GM12878 (cell line): ENCODE results near the gene PTPRD. TPM values are rescaled to one million over a fixed set of nuclear protein-coding genes. Genes with fewer than 3 reads are reported as not detected.

Source experiments
- ATAC-seq: fragments of 200-7000 bp; cut with Tn5 transposase; 3 replicates; pipeline ENCODE4 v1.9.1; 2020; ENCODE audit warnings: mild to moderate bottlenecking, moderate library complexity
- BruUV-seq: library from RNA; stranded (reverse); fragments of 400-500 nt; replicated peaks from 2 replicates; lab custom pipeline; 2021; lab: Mats Ljungman, UMichigan
- CTCF ChIA-PET: fragments of 300-600 bp; sonication (Branson Sonifier 250); formaldehyde crosslinking; extraction: SDS; loops from one replicate; lab custom pipeline; 2021; ENCODE audit warnings: inconsistent platforms; lab: Yijun Ruan, JAX
- POLR2A ChIA-PET: fragments of 350-600 bp; formaldehyde crosslinking; extraction: SDS; loops from one replicate; lab custom pipeline; 2021; ENCODE audit warnings: inconsistent platforms; lab: Charles Lee
- RAD21 ChIA-PET: fragments of 300-600 bp; sonication (Branson Sonifier 250); formaldehyde crosslinking; loops from one replicate; lab custom pipeline; 2023; ENCODE audit warnings: antibody characterized with exemption; ENCODE audit not compliant: unreplicated experiment; lab: Charles Lee
- SMC1A ChIA-PET: fragments of 300-600 bp; sonication (Branson Sonifier 250); formaldehyde crosslinking; loops from one replicate; lab custom pipeline; 2023; ENCODE audit not compliant: unreplicated experiment, uncharacterized antibody; lab: Charles Lee
- DNase-seq: peaks from one replicate; pipeline ENCODE4 v3.0.0-alpha.2; 2011; ENCODE audit warnings: low read depth, low spot score
- FAIRE-seq: peaks from 3 replicates; lab custom pipeline; 2011; peaks lifted over from hg19 to GRCh38; lab: Jason Lieb, UNC
- H2AFZ ChIP-seq: 2 replicates; pipeline ENCODE4 v1.6.0; 2011; ENCODE audit warnings: low read depth, low read length, control low read depth; ENCODE audit not compliant: control insufficient read depth
- H3K27ac ChIP-seq: 2 replicates; pipeline ENCODE4 v1.5.1; 2011; ENCODE audit warnings: control low read depth; ENCODE audit not compliant: control insufficient read depth, insufficient read depth
- H3K27me3 ChIP-seq, 2 experiments: replicated peaks in 1 of 2; 2 replicates each; pipeline versions ENCODE4 v1.6.0 to v1.6.1; 2011; ENCODE audit warnings: low read length in 1 of 2; ENCODE audit not compliant: control insufficient read depth in 2 of 2, insufficient read depth in 2 of 2
- H3K36me3 ChIP-seq, 2 experiments: 2 replicates each; pipeline ENCODE4 v1.5.1; 2011; ENCODE audit warnings: low read length in 1 of 2; ENCODE audit not compliant: control insufficient read depth in 2 of 2, insufficient read depth in 2 of 2
- H3K4me1 ChIP-seq: 2 replicates; pipeline ENCODE4 v1.6.1; 2011; ENCODE audit warnings: mild to moderate bottlenecking, low read length, moderate library complexity, mixed read lengths; ENCODE audit not compliant: control insufficient read depth, insufficient read depth
- H3K4me2 ChIP-seq: 2 replicates; pipeline ENCODE4 v1.6.0; 2011; ENCODE audit warnings: control low read depth; ENCODE audit not compliant: control insufficient read depth, insufficient read depth
- H3K4me3 ChIP-seq: fragments of 200-600 bp; sonication (generic); 2 replicates; pipeline ENCODE4 v1.5.1; 2016
- H3K79me2 ChIP-seq: 2 replicates; pipeline ENCODE4 v1.6.0; 2011; ENCODE audit warnings: low read length; ENCODE audit not compliant: control insufficient read depth, insufficient read depth
- H3K9ac ChIP-seq: 2 replicates; pipeline ENCODE4 v1.8.0; 2011; ENCODE audit warnings: low read length, control low read depth, mixed read lengths; ENCODE audit not compliant: control insufficient read depth, insufficient read depth
- H3K9me3 ChIP-seq: replicated peaks from 3 replicates; pipeline ENCODE4 v1.5.1; 2011; ENCODE audit warnings: mild to moderate bottlenecking, low read length; ENCODE audit not compliant: control insufficient read depth, insufficient read depth
- H4K20me1 ChIP-seq: 2 replicates; pipeline ENCODE4 v1.6.0; 2011; ENCODE audit not compliant: control insufficient read depth, insufficient read depth
- BCL11A ChIP-seq: IDR thresholded peaks from 2 replicates; pipeline ENCODE4 v1.6.1; 2011; ENCODE audit warnings: low read depth, low read length
- ESRRA ChIP-seq: IDR thresholded peaks from 2 replicates; pipeline ENCODE4 v1.6.1; 2012; ENCODE audit warnings: mild to moderate bottlenecking, low read length, improper control_type of control experiment
- FOXK2 ChIP-seq: fragments of 450-650 bp; IDR thresholded peaks from 2 replicates; pipeline ENCODE4 v1.6.1; 2017; ENCODE audit warnings: mild to moderate bottlenecking, moderate library complexity
- JUNB ChIP-seq: IDR thresholded peaks from 2 replicates; pipeline ENCODE4 v1.6.1; 2016; ENCODE audit warnings: antibody characterized with exemption, mild to moderate bottlenecking
- POLR2A ChIP-seq: IDR thresholded peaks from 2 replicates; pipeline ENCODE4 v1.6.1; 2011; ENCODE audit warnings: low read depth, mild to moderate bottlenecking, low read length
- RBBP5 ChIP-seq: fragments of 200-600 bp; sonication (generic); conservative IDR thresholded peaks from 2 replicates; pipeline ENCODE4 v1.6.1; 2016
- ZNF622 ChIP-seq: fragments of 450-650 bp; IDR thresholded peaks from 2 replicates; pipeline ENCODE4 v1.6.1; 2017; ENCODE audit warnings: mild to moderate bottlenecking, inconsistent platforms
- WGBS: methylation state at CpG from one replicate; pipeline ENCODE4 v1.1.6; 2016; ENCODE audit warnings: low lambda C conversion rate; ENCODE audit not compliant: insufficient replicate concordance, insufficient coverage; ENCODE audit errors: missing lambda C conversion rate; 5-methylcytosine and 5-hydroxymethylcytosine counted together
- in situ Hi-C: fragments of 300-500 bp; cut with MboI; formaldehyde crosslinking; loops from 9 replicates; pipeline ENCODE4 v1.14.3; 2018; ENCODE audit warnings: mixed read lengths
- intact Hi-C: fragments of 100-400 bp; cut with micrococcal nuclease; formaldehyde crosslinking; loops from one replicate; pipeline ENCODE4 v1.14.2; 2022; ENCODE audit not compliant: unreplicated experiment
- polyA plus RNA-seq, 11 experiments: library from polyadenylated mRNA; depleted of rRNA in 4 of 11; unstranded in 6 of 11; stranded (reverse) in 5 of 11; fragments of >200 nt; fragmentation: Nextera tagmentation in 4 of 11; fragmentation: Illumina TruSeq in 1 of 11; extraction: Ambion mirVana in 4 of 11; extraction: Trizol in 1 of 11; gene quantifications; 1 replicate in 1 of 11; 2 replicates in 10 of 11; pipeline versions ENCODE4 v1.2.1 to v1.2.3, GENCODE V29; 2011 to 2016; ENCODE audit warnings: inconsistent platforms in 2 of 11, missing spikeins in 2 of 11, low read depth in 1 of 11
- total RNA-seq, 4 experiments: library from RNA; depleted of rRNA in 3 of 4; stranded (reverse); fragments of >200 nt in 3 of 4; fragmentation: Illumina TruSeq in 1 of 4; extraction: Trizol in 1 of 4; gene quantifications; 2 replicates each; pipeline versions ENCODE4 v1.2.1 to v1.2.3, GENCODE V29; 2013 to 2021
- TF ChIP-seq, protein P1 (sequence below): fragments of 450-650 bp; conservative IDR thresholded peaks from 2 replicates; pipeline ENCODE4 v1.6.1; 2017; ENCODE audit warnings: mild to moderate bottlenecking, moderate library complexity
- TF ChIP-seq, protein P2 (sequence below): fragments of 450-650 bp; IDR thresholded peaks from 2 replicates; pipeline ENCODE4 v1.6.1; 2017; ENCODE audit warnings: low read depth, mild to moderate bottlenecking, moderate library complexity

Gene PTPRD
- total and polyA plus RNA-seq, 10 of the 15 experiments (the other 5 are each of a cell fraction or from before 2014, with no cell fraction given) = under 0.01 to 0.05 (median 0.01) TPM; not detected in 7

DNA sequence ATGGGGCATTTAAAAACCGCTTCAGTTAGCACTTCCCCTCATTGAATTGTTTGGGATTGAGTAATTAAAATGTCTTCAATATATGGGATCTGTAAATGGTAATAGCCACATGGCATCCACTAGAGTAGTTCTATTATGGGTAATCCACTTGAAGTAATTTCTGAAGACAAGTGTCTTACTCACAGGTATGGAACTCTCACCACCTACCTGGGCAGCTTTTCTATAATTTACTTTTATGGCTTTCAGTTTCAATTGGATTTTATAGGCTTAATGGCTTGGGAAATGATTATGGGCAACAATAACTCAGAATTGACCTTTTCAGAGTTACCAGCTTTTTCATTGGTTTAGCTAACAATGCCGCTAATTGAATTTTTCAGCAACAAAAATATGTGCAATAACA, 597.9 kb downstream of the PTPRD start:
- CTCF ChIA-PET = no interaction called here

DNA sequence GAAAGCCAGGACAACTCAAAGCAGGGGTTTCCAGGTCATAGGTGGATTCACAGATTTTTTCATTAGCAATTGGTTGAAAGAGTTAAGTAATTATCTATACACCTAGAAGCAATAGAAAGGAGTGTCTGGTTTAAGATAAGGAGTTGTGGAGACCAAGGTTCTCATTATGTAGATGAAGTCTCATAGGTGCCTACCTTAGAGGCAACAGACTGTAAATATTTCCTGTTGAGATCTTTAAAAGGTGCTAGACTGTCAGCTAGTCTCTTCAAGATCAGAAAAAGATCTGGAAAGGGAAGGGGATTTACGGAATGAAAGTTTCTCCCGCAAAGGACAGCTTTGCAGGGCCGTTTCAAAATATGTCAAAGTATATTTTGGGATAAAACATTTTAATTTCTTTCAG, 603.4 kb downstream of the PTPRD start:
- CTCF ChIA-PET = no interaction called here
- TF ChIP-seq, protein P1, sequence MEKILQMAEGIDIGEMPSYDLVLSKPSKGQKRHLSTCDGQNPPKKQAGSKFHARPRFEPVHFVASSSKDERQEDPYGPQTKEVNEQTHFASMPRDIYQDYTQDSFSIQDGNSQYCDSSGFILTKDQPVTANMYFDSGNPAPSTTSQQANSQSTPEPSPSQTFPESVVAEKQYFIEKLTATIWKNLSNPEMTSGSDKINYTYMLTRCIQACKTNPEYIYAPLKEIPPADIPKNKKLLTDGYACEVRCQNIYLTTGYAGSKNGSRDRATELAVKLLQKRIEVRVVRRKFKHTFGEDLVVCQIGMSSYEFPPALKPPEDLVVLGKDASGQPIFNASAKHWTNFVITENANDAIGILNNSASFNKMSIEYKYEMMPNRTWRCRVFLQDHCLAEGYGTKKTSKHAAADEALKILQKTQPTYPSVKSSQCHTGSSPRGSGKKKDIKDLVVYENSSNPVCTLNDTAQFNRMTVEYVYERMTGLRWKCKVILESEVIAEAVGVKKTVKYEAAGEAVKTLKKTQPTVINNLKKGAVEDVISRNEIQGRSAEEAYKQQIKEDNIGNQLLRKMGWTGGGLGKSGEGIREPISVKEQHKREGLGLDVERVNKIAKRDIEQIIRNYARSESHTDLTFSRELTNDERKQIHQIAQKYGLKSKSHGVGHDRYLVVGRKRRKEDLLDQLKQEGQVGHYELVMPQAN = no peak
- TF ChIP-seq POLR2A (no peak), FOXK2 (no peak), JUNB (no peak)
- TF ChIP-seq, protein P2, sequence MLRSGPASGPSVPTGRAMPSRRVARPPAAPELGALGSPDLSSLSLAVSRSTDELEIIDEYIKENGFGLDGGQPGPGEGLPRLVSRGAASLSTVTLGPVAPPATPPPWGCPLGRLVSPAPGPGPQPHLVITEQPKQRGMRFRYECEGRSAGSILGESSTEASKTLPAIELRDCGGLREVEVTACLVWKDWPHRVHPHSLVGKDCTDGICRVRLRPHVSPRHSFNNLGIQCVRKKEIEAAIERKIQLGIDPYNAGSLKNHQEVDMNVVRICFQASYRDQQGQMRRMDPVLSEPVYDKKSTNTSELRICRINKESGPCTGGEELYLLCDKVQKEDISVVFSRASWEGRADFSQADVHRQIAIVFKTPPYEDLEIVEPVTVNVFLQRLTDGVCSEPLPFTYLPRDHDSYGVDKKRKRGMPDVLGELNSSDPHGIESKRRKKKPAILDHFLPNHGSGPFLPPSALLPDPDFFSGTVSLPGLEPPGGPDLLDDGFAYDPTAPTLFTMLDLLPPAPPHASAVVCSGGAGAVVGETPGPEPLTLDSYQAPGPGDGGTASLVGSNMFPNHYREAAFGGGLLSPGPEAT = no peak
- no TSS peak for BruUV-seq
- no peak overlapping the region for H2AFZ ChIP-seq
- ATAC-seq (no peak), FAIRE-seq (no peak), DNase-seq (no peak)
- no peak overlapping the region for H3K4me3 ChIP-seq
- no peaks in the 10 kb centered on the region for H3K36me3 ChIP-seq
- H3K79me2 ChIP-seq = no peaks in the 10 kb centered on the region
- no peaks in the 10 kb centered on the region for H3K9me3 ChIP-seq
- H3K27ac ChIP-seq = no peak overlapping the region
- intact Hi-C loops (no loop called here), in situ Hi-C loops (no loop called here)
- H3K4me2 ChIP-seq = no peak overlapping the region
- RAD21 ChIA-PET = no interaction called here
- SMC1A ChIA-PET = no interaction called here
- H3K27me3 ChIP-seq = no peaks in the 10 kb centered on the region
- no peaks in the 10 kb centered on the region for H4K20me1 ChIP-seq
- H3K4me1 ChIP-seq = no peaks in the 10 kb centered on the region
- 20% methylated on average over 3 of the region's 3 CpGs for WGBS
- H3K9ac ChIP-seq = no peak overlapping the region
- POLR2A ChIA-PET = no interaction called here

More for the DNA sequence above, 597.9 kb downstream of the PTPRD start:
- H4K20me1 ChIP-seq = no peaks in the 10 kb centered on the region
- no peaks in the 10 kb centered on the region for H3K36me3 ChIP-seq
- no peak for DNase-seq
- ChIA-PET RAD21 (no interaction called here), SMC1A (interaction anchor here (1.1 kb wide), 1 partner anchor 19 kb away, joined by 3 read pairs; no protein-coding TSS in a partner anchor), POLR2A (no interaction called here)
- ATAC-seq = no peak
- H3K9ac ChIP-seq = no peak overlapping the region
- H3K79me2 ChIP-seq = no peaks in the 10 kb centered on the region
- no peak overlapping the region for H3K27ac ChIP-seq
- H2AFZ ChIP-seq = no peak overlapping the region
- H3K4me3 ChIP-seq = no peak overlapping the region
- no peak overlapping the region for H3K4me2 ChIP-seq
- TF ChIP-seq RBBP5 (no peak), BCL11A (no peak), ESRRA (no peak), ZNF622 (no peak)
- TF ChIP-seq, all 136 proteins: peak for 0
- FAIRE-seq = no peak
- H3K27me3 ChIP-seq = no peaks in the 10 kb centered on the region
- WGBS = 50% methylated on average over 2 of the region's 2 CpGs
- no peaks in the 10 kb centered on the region for H3K4me1 ChIP-seq
- no TSS peak for BruUV-seq
- intact Hi-C loops (no loop called here), in situ Hi-C loops (no loop called here)
- H3K9me3 ChIP-seq = no peaks in the 10 kb centered on the region
